Endothelial cell of umbilical vein (primary cell): ENCODE results near the gene FKRP. TPM values are rescaled to one million over a fixed set of nuclear protein-coding genes. Genes with fewer than 3 reads are reported as not detected.
A peak's percentile ranks its signal among the peaks of the same experiment; 100 is the strongest.
"Not testable (repeated sequence)": the region's sequence is repeated elsewhere in the genome, so short reads cannot be mapped to it uniquely, and the experiment has no call there.

ENCODE experiments used
- BruUV-seq: library from RNA; stranded (reverse); fragments of 400-500 nt; replicated peaks from 2 replicates; lab custom pipeline; 2021; lab: Mats Ljungman, UMichigan
- CTCF ChIA-PET: fragments of 300-600, 350-600 bp; sonication (Branson Sonifier 250); formaldehyde crosslinking; loops from one replicate; lab custom pipeline; 2021; ENCODE audit warnings: antibody characterized with exemption, inconsistent platforms; lab: Charles Lee
- POLR2A ChIA-PET: fragments of 300-600, 350-600 bp; sonication (Branson Sonifier 250); formaldehyde crosslinking; loops from one replicate; lab custom pipeline; 2021; ENCODE audit warnings: antibody characterized with exemption, inconsistent platforms; lab: Charles Lee
- DNase-seq: peaks from one replicate; pipeline ENCODE4 v3.0.0-alpha.2; 2011; ENCODE audit warnings: low read depth, low spot score
- FAIRE-seq: peaks from 2 replicates; lab custom pipeline; 2011; peaks lifted over from hg19 to GRCh38; lab: Jason Lieb, UNC
- H2AFZ ChIP-seq: 2 replicates; pipeline ENCODE4 v1.6.0; 2012; ENCODE audit warnings: low read depth, low read length, control low read depth, inconsistent platforms
- H3K27ac ChIP-seq: 2 replicates; pipeline ENCODE4 v1.5.1; 2011; ENCODE audit warnings: low read depth, mild to moderate bottlenecking, control low read depth, low read length, moderate library complexity; ENCODE audit not compliant: insufficient read depth
- H3K27me3 ChIP-seq, 2 experiments: 2 replicates each; pipeline versions ENCODE4 v1.6.0 to v1.6.1; 2011; ENCODE audit warnings: low read length in 2 of 2, mixed read lengths in 1 of 2; ENCODE audit not compliant: control insufficient read depth in 2 of 2, insufficient read depth in 2 of 2
- H3K36me3 ChIP-seq, 2 experiments: 2 replicates in 1 of 2; 3 replicates in 1 of 2; pipeline ENCODE4 v1.5.1; 2011; ENCODE audit warnings: low read length in 2 of 2, mild to moderate bottlenecking in 1 of 2, moderate library complexity in 1 of 2; ENCODE audit not compliant: control insufficient read depth in 2 of 2, insufficient read depth in 2 of 2; ENCODE audit errors: extremely low read depth in 1 of 2
- H3K4me1 ChIP-seq: 3 replicates; pipeline ENCODE4 v1.5.1; 2011; ENCODE audit warnings: mild to moderate bottlenecking, low read length; ENCODE audit not compliant: control insufficient read depth, insufficient read depth; ENCODE audit errors: extremely low read depth
- H3K4me2 ChIP-seq: 2 replicates; pipeline ENCODE4 v1.6.1; 2011; ENCODE audit warnings: low read length, control low read depth, mixed read lengths; ENCODE audit not compliant: insufficient read depth
- H3K4me3 ChIP-seq, 3 experiments: fragments of 200-600 bp in 1 of 3; sonication (generic), shearing (Covaris generic) in 1 of 3; replicated peaks in 1 of 3; 2 replicates each; pipeline ENCODE4 v1.5.1; 2011 to 2016; ENCODE audit warnings: control low read depth in 3 of 3, low read length in 3 of 3, mild to moderate bottlenecking in 2 of 3, inconsistent platforms in 1 of 3, low read depth in 1 of 3, moderate library complexity in 1 of 3; ENCODE audit not compliant: insufficient read depth in 1 of 3
- H3K79me2 ChIP-seq: 2 replicates; pipeline ENCODE4 v1.6.0; 2012; ENCODE audit warnings: low read length, inconsistent platforms; ENCODE audit not compliant: control insufficient read depth, insufficient read depth
- H3K9ac ChIP-seq: replicated peaks from 2 replicates; pipeline ENCODE3; 2011; ENCODE audit warnings: low read length, control low read depth; ENCODE audit not compliant: insufficient read depth; ENCODE audit errors: extremely low read depth
- H3K9me1 ChIP-seq: replicated peaks from 3 replicates; pipeline ENCODE4 v1.6.0; 2011; ENCODE audit warnings: mild to moderate bottlenecking, low read length; ENCODE audit not compliant: control insufficient read depth, insufficient read depth; ENCODE audit errors: extremely low read depth
- H3K9me3 ChIP-seq: replicated peaks from 2 replicates; pipeline ENCODE4 v1.5.1; 2012; ENCODE audit warnings: low read length, inconsistent platforms; ENCODE audit not compliant: control insufficient read depth, insufficient read depth
- H4K20me1 ChIP-seq: replicated peaks from 2 replicates; pipeline ENCODE3; 2011; ENCODE audit warnings: mild to moderate bottlenecking, low read length; ENCODE audit not compliant: control insufficient read depth, insufficient read depth; ENCODE audit errors: extremely low read depth
- EZH2 ChIP-seq: IDR thresholded peaks from 2 replicates; pipeline ENCODE4 v1.6.1; 2012; ENCODE audit warnings: borderline replicate concordance, low read depth, mild to moderate bottlenecking, moderate library complexity, low read length, inconsistent platforms; ENCODE audit not compliant: severe bottlenecking
- FOS ChIP-seq: IDR thresholded peaks from 2 replicates; pipeline ENCODE4 v1.6.1; 2011; ENCODE audit warnings: mild to moderate bottlenecking, low read length, moderate library complexity, borderline replicate concordance; ENCODE audit not compliant: insufficient read depth
- GATA2 ChIP-seq: IDR thresholded peaks from 2 replicates; pipeline ENCODE4 v1.7.0; 2011; ENCODE audit warnings: low read depth, mild to moderate bottlenecking, moderate library complexity, mixed read lengths, low read length; ENCODE audit not compliant: insufficient read length, insufficient read depth
- JUN ChIP-seq: IDR thresholded peaks from 2 replicates; pipeline ENCODE4 v1.6.1; 2011; ENCODE audit warnings: borderline replicate concordance, low read depth; ENCODE audit not compliant: insufficient read length, insufficient read depth
- POLR2A ChIP-seq: IDR thresholded peaks from 2 replicates; pipeline ENCODE4 v1.6.1; 2012; ENCODE audit warnings: low read depth, mild to moderate bottlenecking, control low read depth, low read length
- POLR2AphosphoS5 ChIP-seq: IDR thresholded peaks from 2 replicates; pipeline ENCODE4 v1.6.1; 2012; ENCODE audit warnings: low read depth, mild to moderate bottlenecking, control low read depth, low read length, moderate library complexity; ENCODE audit not compliant: insufficient read depth
- dilution Hi-C: fragments of 300-500 bp; cut with MboI; formaldehyde crosslinking; loops from one replicate; pipeline ENCODE4 v1.15.0; 2019; ENCODE audit warnings: low sequenced_read_pairs; ENCODE audit not compliant: extremely low pct_ligation_motif_present
- intact Hi-C: fragments of 100-400 bp; cut with micrococcal nuclease; formaldehyde crosslinking; loops from one replicate; pipeline ENCODE4 v1.10.0; 2022
- polyA plus RNA-seq, 4 experiments: library from polyadenylated mRNA; depleted of rRNA in 3 of 4; stranded (reverse) in 3 of 4; unstranded in 1 of 4; fragments of >200 nt; gene quantifications; 2 replicates each; pipeline versions ENCODE4 v1.2.1 to v1.2.3, GENCODE V29; 2011 to 2012; ENCODE audit warnings: missing spikeins in 1 of 4
- total RNA-seq: library from RNA; stranded (reverse); gene quantifications from 2 replicates; pipeline ENCODE4 v1.2.3, GENCODE V29; 2021
- TF ChIP-seq, protein P1 (sequence below): IDR thresholded peaks from 2 replicates; pipeline ENCODE4 v1.6.1; 2011; ENCODE audit not compliant: insufficient read depth, insufficient read length

FKRP gene
- total and polyA plus RNA-seq, 2 donors (not counting 3 experiments of a cell fraction or from before 2014, with no cell fraction given) = 31.5 to 32.8 TPM

DNA sequence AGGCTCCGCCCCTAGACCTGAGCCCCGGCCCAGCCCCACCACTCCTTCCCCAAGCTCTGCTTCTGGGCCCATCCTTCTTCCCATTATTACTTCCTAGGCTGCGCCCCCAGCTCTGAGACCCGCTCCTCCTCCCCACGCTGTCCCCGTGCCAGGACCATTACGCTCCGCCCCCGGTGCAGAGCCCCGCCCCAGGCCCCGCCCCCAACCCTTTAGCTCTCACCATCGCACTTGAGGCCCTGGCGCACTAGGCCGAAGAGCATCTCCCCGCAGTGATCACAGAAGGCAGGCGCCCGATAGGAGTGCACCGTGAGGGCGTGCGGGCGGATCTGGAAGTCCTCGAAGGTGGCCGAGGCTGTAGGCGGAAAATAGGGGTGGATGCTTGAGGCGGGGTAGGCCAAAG is 35.2 kb upstream of the FKRP start:
- Histone ChIP-seq H2AFZ (no peak overlapping the region), H3K4me2 (no peak overlapping the region), H3K9me1 (no peaks in the 10 kb centered on the region), H4K20me1 (no peaks in the 10 kb centered on the region), H3K4me3 (no peak overlapping the region), H3K79me2 (peaks cover 23% of the 10 kb centered on the region), H3K4me1 (peaks cover 17% of the 10 kb centered on the region), H3K27ac (no peak overlapping the region), H3K9ac (no peak overlapping the region), H3K27me3 (no peaks in the 10 kb centered on the region), H3K9me3 (no peaks in the 10 kb centered on the region), H3K36me3 (peaks cover 3 to 21% of the 10 kb centered on the region in 2 experiments)
- ChIA-PET CTCF (interaction anchor here (1.0 to 10.0 kb wide), 3 partner anchors 13 to 17 kb away, joined by 3 to 95 read pairs (median 4); no protein-coding TSS in a partner anchor), POLR2A (no interaction called here)
- intact Hi-C loops = no loop called here
- DNase-seq = no peak
- dilution Hi-C loops = no loop called here
- TF ChIP-seq GATA2 (no peak), FOS (no peak), POLR2A (no peak), JUN (no peak), POLR2AphosphoS5 (no peak), EZH2 (no peak)
- TF ChIP-seq, protein P1, sequence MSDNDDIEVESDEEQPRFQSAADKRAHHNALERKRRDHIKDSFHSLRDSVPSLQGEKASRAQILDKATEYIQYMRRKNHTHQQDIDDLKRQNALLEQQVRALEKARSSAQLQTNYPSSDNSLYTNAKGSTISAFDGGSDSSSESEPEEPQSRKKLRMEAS = no peak
- no TSS peak for BruUV-seq
- FAIRE-seq = no peak

DNA sequence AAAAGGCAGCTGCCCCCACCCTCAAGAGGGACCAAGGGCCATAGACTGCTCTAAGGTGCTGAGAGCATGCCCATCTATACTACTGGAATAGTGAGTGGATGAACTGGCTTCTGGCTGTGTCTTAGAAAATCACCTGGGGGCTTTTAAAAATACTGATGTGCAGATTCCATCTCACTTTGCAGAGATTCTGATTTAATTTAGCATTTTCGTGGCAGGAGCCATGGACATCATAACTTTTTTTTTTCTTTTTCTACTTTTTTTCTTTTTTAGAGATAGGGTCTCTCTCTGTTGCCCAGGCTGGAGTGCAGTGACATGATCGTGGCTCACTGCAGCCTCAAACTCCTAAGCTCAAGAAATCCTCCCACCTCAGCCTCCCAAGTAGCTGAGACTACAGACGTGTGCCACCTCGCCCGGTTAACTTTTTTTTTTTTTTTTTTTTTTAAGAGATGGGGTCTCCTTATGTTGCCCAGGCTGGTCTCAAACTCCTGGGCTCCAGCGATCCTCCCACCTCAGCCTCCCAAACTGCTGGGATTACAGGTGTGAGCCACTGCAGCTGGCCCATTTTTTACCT is 33.0 kb upstream of the FKRP start:
- Histone ChIP-seq H3K36me3 (peaks cover 0 to 17% of the 10 kb centered on the region in 2 experiments), H3K4me1 (peaks cover 22% of the 10 kb centered on the region), H3K79me2 (peaks cover 34% of the 10 kb centered on the region), H3K4me2 (peak overlapping the region; percentile 64)
- DNase-seq, POLR2A ChIA-PET, H2AFZ ChIP-seq, H3K27ac ChIP-seq, H3K9ac ChIP-seq, H3K4me3 ChIP-seq, H3K9me3 ChIP-seq, FAIRE-seq, dilution Hi-C loops, H4K20me1 ChIP-seq, BruUV-seq, H3K27me3 ChIP-seq, intact Hi-C loops, H3K9me1 ChIP-seq: not testable (repeated sequence)
- CTCF ChIA-PET = interaction anchor here (0.9 to 5.4 kb wide), 6 partner anchors 9 to 183 kb away, joined by 3 to 74 read pairs (median 5); no protein-coding TSS in a partner anchor
